ENCODE results near the gene NFYA. TPM values are rescaled to one million over a fixed set of nuclear protein-coding genes. Genes with fewer than 3 reads are reported as not detected.

NFYA gene
- total and polyA plus RNA-seq, 3 experiments from 2014 or later, result 26.3 to 34.9 (median 34.5) TPM

DNA sequence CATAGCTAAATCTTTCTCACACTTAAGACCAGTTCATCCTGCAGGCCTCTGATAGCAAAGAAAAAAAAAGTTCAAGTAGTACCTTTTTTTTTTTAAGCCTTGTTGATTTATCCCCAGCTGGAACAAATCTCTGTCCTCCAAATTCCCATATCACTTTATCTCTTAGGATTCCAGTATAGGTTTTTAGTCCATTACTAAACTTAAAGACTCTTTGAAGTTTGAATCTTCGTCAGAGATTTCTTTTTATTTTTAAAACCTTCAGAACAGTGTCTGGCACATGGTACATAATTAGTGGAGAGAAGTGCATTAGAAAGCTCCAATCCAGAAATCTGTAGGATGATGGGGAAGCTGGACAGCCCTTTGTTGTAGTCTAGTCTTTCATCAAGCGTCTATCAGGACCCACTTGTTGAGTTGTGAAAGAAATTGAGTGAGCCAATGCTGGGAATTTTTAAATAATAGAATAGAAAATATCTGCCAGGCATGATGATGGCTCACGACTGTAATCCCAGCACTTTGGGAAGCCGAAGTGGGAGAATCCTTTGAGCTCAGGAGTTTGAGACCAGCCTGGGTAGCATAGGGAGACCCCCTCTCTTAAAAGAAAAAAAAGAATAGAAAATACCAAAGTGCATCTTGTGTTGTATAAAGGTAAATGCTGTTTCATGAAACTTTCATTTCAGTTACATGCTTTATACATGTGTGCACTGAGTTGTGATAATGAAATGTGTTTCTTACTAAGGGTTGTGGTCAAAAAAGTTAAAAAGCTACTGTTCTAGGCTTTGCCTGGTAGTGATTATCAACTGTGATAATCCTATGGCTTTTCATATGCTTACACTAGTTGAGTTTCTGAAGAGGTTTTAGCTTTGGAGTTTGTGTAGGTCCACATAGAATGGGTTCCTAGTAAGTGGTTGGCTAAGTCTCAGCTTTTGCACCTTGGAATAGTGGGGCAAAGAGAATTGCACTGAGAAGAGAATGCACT, 3.2 kb downstream of the NFYA start:
- POLR2A ChIA-PET, result no interaction called here
- CTCF ChIA-PET, result interaction anchor here (1.2 kb wide), 1 partner anchor 48 kb away, joined by 3 read pairs; no protein-coding TSS in a partner anchor
- H3K36me3 Mint-ChIP-seq, result peaks cover 8 to 51% (median 13%) of the 10 kb centered on the region in 3 donors
- H3K36me3 ChIP-seq (ENCODE audit: insufficient read depth, low read length), result peaks cover 9% of the 10 kb centered on the region
- no peak for DNase-seq
- H3K27ac ChIP-seq (ENCODE audit: low read depth, low read length), result no peak overlapping the region
- no peaks in the 10 kb centered on the region for H3K9me3 ChIP-seq (ENCODE audit: low read length)
- H3K27ac Mint-ChIP-seq, result peak overlapping the region; percentile 59 to 99 (median 94)
- peaks cover 46% of the 10 kb centered on the region for H3K4me1 ChIP-seq (ENCODE audit: insufficient read depth, low read length)
- H3K9me3 Mint-ChIP-seq, result no peaks in the 10 kb centered on the region
- H3K4me3 Mint-ChIP-seq, result peak overlapping the region in 6 of 7 donors; percentile 44 to 91 (median 84)
- H3K4me3 ChIP-seq (ENCODE audit: low read length), result no peak overlapping the region
- H3K27me3 Mint-ChIP-seq, result peaks cover 0 to 6% of the 10 kb centered on the region in 2 donors
- no peaks in the 10 kb centered on the region for H3K27me3 ChIP-seq (ENCODE audit: insufficient read depth, low read length, poor library complexity, severe bottlenecking)
- H3K4me1 Mint-ChIP-seq, result peaks cover 59 to 80% (median 75%) of the 10 kb centered on the region in 3 donors

GRCh38 chr6:41077536-41077935, 4.8 kb downstream of the NFYA start:
- DNase-seq, result no peak
- Histone ChIP-seq H3K4me3 (ENCODE audit: low read length) (no peak overlapping the region), H3K9me3 (ENCODE audit: low read length) (no peaks in the 10 kb centered on the region), H3K36me3 (ENCODE audit: insufficient read depth, low read length) (peaks cover 9% of the 10 kb centered on the region), H3K4me1 (ENCODE audit: insufficient read depth, low read length) (peaks cover 52% of the 10 kb centered on the region), H3K27ac (ENCODE audit: low read depth, low read length) (no peak overlapping the region), H3K27me3 (ENCODE audit: insufficient read depth, low read length, poor library complexity, severe bottlenecking) (no peaks in the 10 kb centered on the region)
- no peak overlapping the region for H3K4me3 Mint-ChIP-seq
- peak overlapping the region in 1 of 8 donors; percentile 74 for H3K27ac Mint-ChIP-seq
- peaks cover 61 to 86% (median 81%) of the 10 kb centered on the region in 3 donors for H3K4me1 Mint-ChIP-seq
- H3K27me3 Mint-ChIP-seq, result peaks cover 0 to 2% of the 10 kb centered on the region in 2 donors
- CTCF ChIA-PET, result no interaction called here
- H3K9me3 Mint-ChIP-seq, result no peaks in the 10 kb centered on the region
- POLR2A ChIA-PET, result no interaction called here
- H3K36me3 Mint-ChIP-seq, result peaks cover 8 to 52% (median 13%) of the 10 kb centered on the region in 3 donors

GRCh38 chr6:41078101-41078500, 5.3 kb downstream of the NFYA start:
- Histone ChIP-seq H3K27ac (ENCODE audit: low read depth, low read length) (no peak overlapping the region), H3K4me1 (ENCODE audit: insufficient read depth, low read length) (peaks cover 55% of the 10 kb centered on the region), H3K4me3 (ENCODE audit: low read length) (no peak overlapping the region), H3K36me3 (ENCODE audit: insufficient read depth, low read length) (peaks cover 11% of the 10 kb centered on the region), H3K9me3 (ENCODE audit: low read length) (no peaks in the 10 kb centered on the region), H3K27me3 (ENCODE audit: insufficient read depth, low read length, poor library complexity, severe bottlenecking) (no peaks in the 10 kb centered on the region)
- Mint-ChIP-seq H3K36me3 (peaks cover 8 to 54% (median 15%) of the 10 kb centered on the region in 3 donors), H3K27ac (peak overlapping the region in 4 of 8 donors; percentile 7 to 52 (median 26)), H3K27me3 (no peaks in the 10 kb centered on the region), H3K4me1 (peaks cover 67 to 92% (median 87%) of the 10 kb centered on the region in 3 donors), H3K9me3 (no peaks in the 10 kb centered on the region), H3K4me3 (no peak overlapping the region)
- DNase-seq, result no peak
- ChIA-PET CTCF (no interaction called here), POLR2A (no interaction called here)

- CTCF ChIA-PET, result interaction anchor here (1.0 kb wide), 1 partner anchor 51 kb away, joined by 3 read pairs; no protein-coding TSS in a partner anchor
- Histone ChIP-seq H3K27me3 (ENCODE audit: insufficient read depth, low read length, poor library complexity, severe bottlenecking) (no peaks in the 10 kb centered on the region), H3K4me3 (ENCODE audit: low read length) (no peak overlapping the region), H3K36me3 (ENCODE audit: insufficient read depth, low read length) (peaks cover 20% of the 10 kb centered on the region), H3K4me1 (ENCODE audit: insufficient read depth, low read length) (peaks cover 53% of the 10 kb centered on the region), H3K9me3 (ENCODE audit: low read length) (no peaks in the 10 kb centered on the region), H3K27ac (ENCODE audit: low read depth, low read length) (no peak overlapping the region)
- Mint-ChIP-seq H3K27me3 (no peaks in the 10 kb centered on the region), H3K4me1 (peaks cover 72 to 97% (median 93%) of the 10 kb centered on the region in 3 donors), H3K36me3 (peaks cover 14 to 59% (median 21%) of the 10 kb centered on the region in 3 donors), H3K27ac (peak overlapping the region in 7 of 8 donors; percentile 7 to 85 (median 53)), H3K4me3 (peak overlapping the region in 1 of 7 donors; percentile 10), H3K9me3 (no peaks in the 10 kb centered on the region)
- DNase-seq, result no peak
- POLR2A ChIA-PET, result no interaction called here
These were observed 6.3 kb downstream of the NFYA start for GRCh38 chr6:41079080-41079479.

GRCh38 chr6:41080621-41081020, 7.8 kb downstream of the NFYA start:
- Mint-ChIP-seq H3K9me3 (no peaks in the 10 kb centered on the region), H3K27ac (peak overlapping the region; percentile 49 to 94 (median 88)), H3K4me3 (peak overlapping the region; percentile 59 to 85 (median 77)), H3K36me3 (peaks cover 17 to 68% (median 26%) of the 10 kb centered on the region in 3 donors), H3K4me1 (peaks cover 61 to 85% (median 82%) of the 10 kb centered on the region in 3 donors), H3K27me3 (no peaks in the 10 kb centered on the region)
- ChIA-PET POLR2A (no interaction called here), CTCF (no interaction called here)
- Histone ChIP-seq H3K36me3 (ENCODE audit: insufficient read depth, low read length) (peaks cover 30% of the 10 kb centered on the region), H3K4me1 (ENCODE audit: insufficient read depth, low read length) (peaks cover 38% of the 10 kb centered on the region), H3K9me3 (ENCODE audit: low read length) (no peaks in the 10 kb centered on the region), H3K27me3 (ENCODE audit: insufficient read depth, low read length, poor library complexity, severe bottlenecking) (no peaks in the 10 kb centered on the region), H3K27ac (ENCODE audit: low read depth, low read length) (no peak overlapping the region), H3K4me3 (ENCODE audit: low read length) (peak overlapping the region; percentile 23)
- DNase-seq, result peak in 3 of 5 donors; percentile 4 to 49 (median 41)

DNA sequence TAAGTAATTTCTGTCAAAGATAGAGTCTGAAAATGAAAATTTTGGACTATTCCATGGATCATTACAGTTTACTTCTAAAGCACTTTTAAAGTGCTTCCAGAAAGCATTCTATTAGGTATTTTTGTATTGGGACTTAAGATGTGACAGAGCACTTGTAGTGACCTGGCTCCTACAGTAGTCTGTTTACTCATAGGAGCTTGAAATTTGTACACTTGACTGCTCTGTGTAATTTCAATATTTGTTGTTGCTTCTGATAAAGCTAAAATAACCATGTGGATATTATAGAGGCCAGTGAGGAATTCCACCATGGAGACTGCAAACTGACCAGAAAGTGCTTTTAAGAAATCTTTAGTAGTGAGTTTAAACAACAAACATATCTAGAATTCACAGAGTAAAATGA, 10.3 kb downstream of the NFYA start:
- Histone ChIP-seq H3K36me3 (ENCODE audit: insufficient read depth, low read length) (peaks cover 43% of the 10 kb centered on the region), H3K27me3 (ENCODE audit: insufficient read depth, low read length, poor library complexity, severe bottlenecking) (no peaks in the 10 kb centered on the region), H3K4me3 (ENCODE audit: low read length) (no peak overlapping the region), H3K4me1 (ENCODE audit: insufficient read depth, low read length) (peaks cover 31% of the 10 kb centered on the region), H3K27ac (ENCODE audit: low read depth, low read length) (no peak overlapping the region), H3K9me3 (ENCODE audit: low read length) (no peaks in the 10 kb centered on the region)
- no peak for DNase-seq
- H3K9me3 Mint-ChIP-seq, result no peaks in the 10 kb centered on the region
- POLR2A ChIA-PET, result no interaction called here
- H3K4me1 Mint-ChIP-seq, result peaks cover 52 to 68% (median 65%) of the 10 kb centered on the region in 3 donors
- H3K4me3 Mint-ChIP-seq, result peak overlapping the region in 1 of 7 donors; percentile 31
- peak overlapping the region in 2 of 8 donors; percentile 1 to 31 for H3K27ac Mint-ChIP-seq
- CTCF ChIA-PET, result no interaction called here
- peaks cover 20 to 87% (median 29%) of the 10 kb centered on the region in 3 donors for H3K36me3 Mint-ChIP-seq
- no peaks in the 10 kb centered on the region for H3K27me3 Mint-ChIP-seq

DNA sequence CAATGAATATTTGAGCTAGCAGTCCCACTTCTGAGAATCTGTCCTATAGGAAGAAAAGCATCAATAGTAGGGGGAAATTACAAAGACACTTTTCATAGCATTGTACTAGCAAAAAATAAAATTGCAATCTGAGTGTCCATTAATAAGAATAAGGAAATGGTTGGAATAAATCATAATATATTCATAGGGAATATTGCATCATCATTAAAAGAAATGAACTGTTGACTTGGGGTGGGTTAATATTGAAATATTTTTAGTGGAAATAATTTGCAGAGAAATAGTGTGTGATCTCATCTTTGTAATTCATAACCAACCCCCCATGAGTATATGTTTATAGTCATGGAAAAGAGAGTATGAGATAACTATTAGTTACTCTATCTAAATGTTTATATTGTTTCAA, 12.4 kb downstream of the NFYA start:
- Histone ChIP-seq H3K9me3 (ENCODE audit: low read length) (no peaks in the 10 kb centered on the region), H3K36me3 (ENCODE audit: insufficient read depth, low read length) (peaks cover 36% of the 10 kb centered on the region), H3K27me3 (ENCODE audit: insufficient read depth, low read length, poor library complexity, severe bottlenecking) (no peaks in the 10 kb centered on the region), H3K4me3 (ENCODE audit: low read length) (no peak overlapping the region), H3K4me1 (ENCODE audit: insufficient read depth, low read length) (peaks cover 23% of the 10 kb centered on the region), H3K27ac (ENCODE audit: low read depth, low read length) (no peak overlapping the region)
- peaks cover 41 to 52% (median 48%) of the 10 kb centered on the region in 3 donors for H3K4me1 Mint-ChIP-seq
- H3K4me3 Mint-ChIP-seq, result no peak overlapping the region
- no peak for DNase-seq
- no peaks in the 10 kb centered on the region for H3K9me3 Mint-ChIP-seq
- CTCF ChIA-PET, result no interaction called here
- peak overlapping the region in 2 of 8 donors; percentile 21 to 52 for H3K27ac Mint-ChIP-seq
- POLR2A ChIA-PET, result no interaction called here
- H3K36me3 Mint-ChIP-seq, result peaks cover 12 to 88% (median 32%) of the 10 kb centered on the region in 3 donors
- no peaks in the 10 kb centered on the region for H3K27me3 Mint-ChIP-seq

DNA sequence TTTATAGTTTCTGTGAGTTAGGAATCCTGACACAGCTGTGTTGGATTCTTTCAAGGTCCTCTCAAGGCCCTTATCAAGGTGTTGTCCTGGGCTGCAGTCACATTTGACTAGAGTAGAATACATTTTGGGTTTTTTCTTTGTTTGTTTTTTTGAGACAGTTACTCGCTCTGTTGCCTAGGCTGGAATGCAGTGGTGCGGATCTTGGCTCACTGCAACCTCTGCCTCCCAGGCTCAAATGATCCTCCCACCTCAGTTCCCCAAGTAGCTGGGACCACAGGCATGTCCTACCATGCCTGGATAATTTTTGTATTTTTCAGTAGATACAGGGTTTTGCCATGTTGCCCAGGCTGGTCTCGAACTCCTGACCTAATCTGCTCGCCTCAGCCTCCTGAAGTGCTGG, 15.7 kb downstream of the NFYA start:
- no peaks in the 10 kb centered on the region for H3K27me3 Mint-ChIP-seq
- H3K4me3 Mint-ChIP-seq, result no peak overlapping the region
- ChIA-PET CTCF (interaction anchor here (0.6 kb wide), 1 partner anchor 24 kb away, joined by 3 read pairs; no protein-coding TSS in a partner anchor), POLR2A (no interaction called here)
- no peaks in the 10 kb centered on the region for H3K9me3 Mint-ChIP-seq
- Histone ChIP-seq H3K36me3 (ENCODE audit: insufficient read depth, low read length) (peaks cover 61% of the 10 kb centered on the region), H3K4me1 (ENCODE audit: insufficient read depth, low read length) (no peaks in the 10 kb centered on the region), H3K4me3 (ENCODE audit: low read length) (no peak overlapping the region), H3K9me3 (ENCODE audit: low read length) (no peaks in the 10 kb centered on the region), H3K27ac (ENCODE audit: low read depth, low read length) (no peak overlapping the region), H3K27me3 (ENCODE audit: insufficient read depth, low read length, poor library complexity, severe bottlenecking) (no peaks in the 10 kb centered on the region)
- DNase-seq, result no peak
- H3K36me3 Mint-ChIP-seq, result peaks cover 12 to 90% (median 33%) of the 10 kb centered on the region in 3 donors
- peak overlapping the region in 2 of 8 donors; percentile 11 to 72 for H3K27ac Mint-ChIP-seq
- peaks cover 15 to 21% (median 17%) of the 10 kb centered on the region in 3 donors for H3K4me1 Mint-ChIP-seq

Data from CD8-positive, alpha-beta memory T cell (primary cell).